ENCODE data around the gene TMEM169. TPM values are rescaled to one million over a fixed set of nuclear protein-coding genes. Genes with fewer than 3 reads are reported as not detected.

TMEM169 gene
- total and polyA plus RNA-seq, 10 of the 15 experiments (the other 5 are each of a cell fraction or from before 2014, with no cell fraction given), result 0.23 to 3.2 (median 2.3) TPM

DNA sequence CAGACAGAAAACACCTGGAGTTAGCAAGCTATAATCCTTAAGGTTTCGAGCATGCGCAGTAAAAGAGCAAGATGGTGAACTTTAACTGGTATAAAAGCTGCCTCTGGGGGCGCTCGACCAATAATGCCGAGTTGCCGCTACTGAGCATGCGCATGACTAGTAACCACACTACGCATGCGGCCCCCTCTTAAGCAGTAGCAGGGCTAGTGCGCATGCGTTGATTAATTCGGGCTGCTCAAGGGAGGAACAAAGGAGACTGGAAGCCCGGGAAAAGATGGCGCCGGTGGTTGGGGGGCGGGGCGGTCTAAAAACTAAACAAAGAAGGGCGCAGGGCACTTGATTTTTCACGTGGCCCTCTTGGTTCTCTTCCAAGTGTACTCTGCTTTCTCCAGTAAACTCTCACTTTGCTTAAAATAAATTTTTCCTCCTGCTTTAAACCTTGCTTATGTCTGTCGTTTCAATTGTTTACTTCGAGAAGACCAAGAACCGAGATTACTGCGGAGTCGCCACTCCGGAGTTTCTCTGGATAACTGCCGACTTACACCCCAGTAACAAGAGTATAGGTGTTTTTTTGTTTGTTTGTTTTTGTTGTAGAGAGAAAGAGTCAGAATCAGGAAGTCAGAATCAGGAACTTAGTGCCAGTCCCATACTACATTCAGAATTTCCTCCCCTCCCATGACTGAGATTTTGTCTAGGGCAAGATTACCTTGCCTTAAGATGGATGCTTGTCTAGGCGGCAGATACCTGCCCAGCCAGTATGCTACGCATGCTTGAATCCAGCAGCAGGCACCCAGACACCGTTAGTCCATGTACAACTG lies 33.2 kb downstream of the TMEM169 start (continued):
- no peak for TF ChIP-seq ZNF207 (IDR thresholded peaks at IDR 0.05; ENCODE audit: borderline replicate concordance)
- TF ChIP-seq, protein P1, sequence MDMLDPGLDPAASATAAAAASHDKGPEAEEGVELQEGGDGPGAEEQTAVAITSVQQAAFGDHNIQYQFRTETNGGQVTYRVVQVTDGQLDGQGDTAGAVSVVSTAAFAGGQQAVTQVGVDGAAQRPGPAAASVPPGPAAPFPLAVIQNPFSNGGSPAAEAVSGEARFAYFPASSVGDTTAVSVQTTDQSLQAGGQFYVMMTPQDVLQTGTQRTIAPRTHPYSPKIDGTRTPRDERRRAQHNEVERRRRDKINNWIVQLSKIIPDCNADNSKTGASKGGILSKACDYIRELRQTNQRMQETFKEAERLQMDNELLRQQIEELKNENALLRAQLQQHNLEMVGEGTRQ (IDR thresholded peaks at IDR 0.05; ENCODE audit: borderline replicate concordance, low read depth, low read length), result no peak
- peak; percentile 14 for TF ChIP-seq MEF2B (IDR thresholded peaks at IDR 0.05; ENCODE audit: partially characterized antibody, poor library complexity, severe bottlenecking)
- TF ChIP-seq IKZF1 (conservative IDR thresholded peaks at IDR 0.05), result peak; percentile 97
- TF ChIP-seq MTA3 (IDR thresholded peaks at IDR 0.05; ENCODE audit: borderline replicate concordance, low read length), result no peak
- TF ChIP-seq, protein P2, sequence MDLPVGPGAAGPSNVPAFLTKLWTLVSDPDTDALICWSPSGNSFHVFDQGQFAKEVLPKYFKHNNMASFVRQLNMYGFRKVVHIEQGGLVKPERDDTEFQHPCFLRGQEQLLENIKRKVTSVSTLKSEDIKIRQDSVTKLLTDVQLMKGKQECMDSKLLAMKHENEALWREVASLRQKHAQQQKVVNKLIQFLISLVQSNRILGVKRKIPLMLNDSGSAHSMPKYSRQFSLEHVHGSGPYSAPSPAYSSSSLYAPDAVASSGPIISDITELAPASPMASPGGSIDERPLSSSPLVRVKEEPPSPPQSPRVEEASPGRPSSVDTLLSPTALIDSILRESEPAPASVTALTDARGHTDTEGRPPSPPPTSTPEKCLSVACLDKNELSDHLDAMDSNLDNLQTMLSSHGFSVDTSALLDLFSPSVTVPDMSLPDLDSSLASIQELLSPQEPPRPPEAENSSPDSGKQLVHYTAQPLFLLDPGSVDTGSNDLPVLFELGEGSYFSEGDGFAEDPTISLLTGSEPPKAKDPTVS (IDR thresholded peaks at IDR 0.05; ENCODE audit: low read depth, low read length), result no peak
- TF ChIP-seq SMARCA5 (IDR thresholded peaks at IDR 0.05), result no peak
- TF ChIP-seq TCF7 (IDR thresholded peaks at IDR 0.05; ENCODE audit: borderline replicate concordance), result no peak
- TF ChIP-seq EP300 (IDR thresholded peaks at IDR 0.05; ENCODE audit: borderline replicate concordance in 1 of 2, control insufficient read depth in 1 of 2, low read depth in 2 of 2, low read length in 2 of 2), result no peak
- no peak for TF ChIP-seq MTA2 (IDR thresholded peaks at IDR 0.05; ENCODE audit: low read depth)
- TF ChIP-seq JUND (IDR thresholded peaks at IDR 0.05; ENCODE audit: low read depth, low read length), result no peak
- no peak; the same call in 1 of the 2 replicates for TF ChIP-seq DPF2 (IDR thresholded peaks at IDR 0.05)
- TF ChIP-seq, protein P3, sequence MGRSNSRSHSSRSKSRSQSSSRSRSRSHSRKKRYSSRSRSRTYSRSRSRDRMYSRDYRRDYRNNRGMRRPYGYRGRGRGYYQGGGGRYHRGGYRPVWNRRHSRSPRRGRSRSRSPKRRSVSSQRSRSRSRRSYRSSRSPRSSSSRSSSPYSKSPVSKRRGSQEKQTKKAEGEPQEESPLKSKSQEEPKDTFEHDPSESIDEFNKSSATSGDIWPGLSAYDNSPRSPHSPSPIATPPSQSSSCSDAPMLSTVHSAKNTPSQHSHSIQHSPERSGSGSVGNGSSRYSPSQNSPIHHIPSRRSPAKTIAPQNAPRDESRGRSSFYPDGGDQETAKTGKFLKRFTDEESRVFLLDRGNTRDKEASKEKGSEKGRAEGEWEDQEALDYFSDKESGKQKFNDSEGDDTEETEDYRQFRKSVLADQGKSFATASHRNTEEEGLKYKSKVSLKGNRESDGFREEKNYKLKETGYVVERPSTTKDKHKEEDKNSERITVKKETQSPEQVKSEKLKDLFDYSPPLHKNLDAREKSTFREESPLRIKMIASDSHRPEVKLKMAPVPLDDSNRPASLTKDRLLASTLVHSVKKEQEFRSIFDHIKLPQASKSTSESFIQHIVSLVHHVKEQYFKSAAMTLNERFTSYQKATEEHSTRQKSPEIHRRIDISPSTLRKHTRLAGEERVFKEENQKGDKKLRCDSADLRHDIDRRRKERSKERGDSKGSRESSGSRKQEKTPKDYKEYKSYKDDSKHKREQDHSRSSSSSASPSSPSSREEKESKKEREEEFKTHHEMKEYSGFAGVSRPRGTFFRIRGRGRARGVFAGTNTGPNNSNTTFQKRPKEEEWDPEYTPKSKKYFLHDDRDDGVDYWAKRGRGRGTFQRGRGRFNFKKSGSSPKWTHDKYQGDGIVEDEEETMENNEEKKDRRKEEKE (IDR thresholded peaks at IDR 0.05), result no peak
- TF ChIP-seq, protein P4, sequence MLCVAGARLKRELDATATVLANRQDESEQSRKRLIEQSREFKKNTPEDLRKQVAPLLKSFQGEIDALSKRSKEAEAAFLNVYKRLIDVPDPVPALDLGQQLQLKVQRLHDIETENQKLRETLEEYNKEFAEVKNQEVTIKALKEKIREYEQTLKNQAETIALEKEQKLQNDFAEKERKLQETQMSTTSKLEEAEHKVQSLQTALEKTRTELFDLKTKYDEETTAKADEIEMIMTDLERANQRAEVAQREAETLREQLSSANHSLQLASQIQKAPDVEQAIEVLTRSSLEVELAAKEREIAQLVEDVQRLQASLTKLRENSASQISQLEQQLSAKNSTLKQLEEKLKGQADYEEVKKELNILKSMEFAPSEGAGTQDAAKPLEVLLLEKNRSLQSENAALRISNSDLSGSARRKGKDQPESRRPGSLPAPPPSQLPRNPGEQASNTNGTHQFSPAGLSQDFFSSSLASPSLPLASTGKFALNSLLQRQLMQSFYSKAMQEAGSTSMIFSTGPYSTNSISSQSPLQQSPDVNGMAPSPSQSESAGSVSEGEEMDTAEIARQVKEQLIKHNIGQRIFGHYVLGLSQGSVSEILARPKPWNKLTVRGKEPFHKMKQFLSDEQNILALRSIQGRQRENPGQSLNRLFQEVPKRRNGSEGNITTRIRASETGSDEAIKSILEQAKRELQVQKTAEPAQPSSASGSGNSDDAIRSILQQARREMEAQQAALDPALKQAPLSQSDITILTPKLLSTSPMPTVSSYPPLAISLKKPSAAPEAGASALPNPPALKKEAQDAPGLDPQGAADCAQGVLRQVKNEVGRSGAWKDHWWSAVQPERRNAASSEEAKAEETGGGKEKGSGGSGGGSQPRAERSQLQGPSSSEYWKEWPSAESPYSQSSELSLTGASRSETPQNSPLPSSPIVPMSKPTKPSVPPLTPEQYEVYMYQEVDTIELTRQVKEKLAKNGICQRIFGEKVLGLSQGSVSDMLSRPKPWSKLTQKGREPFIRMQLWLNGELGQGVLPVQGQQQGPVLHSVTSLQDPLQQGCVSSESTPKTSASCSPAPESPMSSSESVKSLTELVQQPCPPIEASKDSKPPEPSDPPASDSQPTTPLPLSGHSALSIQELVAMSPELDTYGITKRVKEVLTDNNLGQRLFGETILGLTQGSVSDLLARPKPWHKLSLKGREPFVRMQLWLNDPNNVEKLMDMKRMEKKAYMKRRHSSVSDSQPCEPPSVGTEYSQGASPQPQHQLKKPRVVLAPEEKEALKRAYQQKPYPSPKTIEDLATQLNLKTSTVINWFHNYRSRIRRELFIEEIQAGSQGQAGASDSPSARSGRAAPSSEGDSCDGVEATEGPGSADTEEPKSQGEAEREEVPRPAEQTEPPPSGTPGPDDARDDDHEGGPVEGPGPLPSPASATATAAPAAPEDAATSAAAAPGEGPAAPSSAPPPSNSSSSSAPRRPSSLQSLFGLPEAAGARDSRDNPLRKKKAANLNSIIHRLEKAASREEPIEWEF (IDR thresholded peaks at IDR 0.05; ENCODE audit: insufficient replicate concordance, low read depth, low read length), result no peak
- peak; percentile 43 for TF ChIP-seq KLF5 (IDR thresholded peaks at IDR 0.05; ENCODE audit: partially characterized antibody)
- no peak for TF ChIP-seq EZH2 (IDR thresholded peaks at IDR 0.05; ENCODE audit: borderline replicate concordance, control insufficient read depth, low read depth, low read length)
- no peak for TF ChIP-seq CHD4 (IDR thresholded peaks at IDR 0.05)
